ENCODE data around the gene ATP6V1F. TPM values are rescaled to one million over a fixed set of nuclear protein-coding genes. Genes with fewer than 3 reads are reported as not detected.

The ATP6V1F gene
- total RNA-seq, 1 experiment from 2014 or later = 94.9 TPM

DNA sequence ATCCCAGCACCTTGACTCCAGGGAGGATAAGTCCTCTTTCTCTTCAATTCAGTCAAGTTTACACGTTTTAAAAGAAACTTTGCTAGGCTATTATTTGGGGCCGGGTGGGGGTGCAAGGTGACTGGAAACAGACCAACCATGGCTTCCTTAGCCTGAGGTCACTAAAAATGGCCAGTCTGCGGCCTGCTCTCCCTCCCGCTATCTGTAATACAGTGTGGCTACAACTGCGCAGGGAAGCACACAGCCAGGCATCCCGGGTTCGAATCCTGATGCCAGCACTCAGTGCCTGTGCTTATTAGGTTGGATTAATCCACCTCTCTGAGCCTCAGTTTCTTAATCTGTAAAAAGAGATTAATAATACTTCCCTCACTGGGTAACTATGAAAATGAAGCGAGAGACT, 19.5 kb downstream of the ATP6V1F start:
- DNase-seq (ENCODE audit: low spot score) = no peak

DNA sequence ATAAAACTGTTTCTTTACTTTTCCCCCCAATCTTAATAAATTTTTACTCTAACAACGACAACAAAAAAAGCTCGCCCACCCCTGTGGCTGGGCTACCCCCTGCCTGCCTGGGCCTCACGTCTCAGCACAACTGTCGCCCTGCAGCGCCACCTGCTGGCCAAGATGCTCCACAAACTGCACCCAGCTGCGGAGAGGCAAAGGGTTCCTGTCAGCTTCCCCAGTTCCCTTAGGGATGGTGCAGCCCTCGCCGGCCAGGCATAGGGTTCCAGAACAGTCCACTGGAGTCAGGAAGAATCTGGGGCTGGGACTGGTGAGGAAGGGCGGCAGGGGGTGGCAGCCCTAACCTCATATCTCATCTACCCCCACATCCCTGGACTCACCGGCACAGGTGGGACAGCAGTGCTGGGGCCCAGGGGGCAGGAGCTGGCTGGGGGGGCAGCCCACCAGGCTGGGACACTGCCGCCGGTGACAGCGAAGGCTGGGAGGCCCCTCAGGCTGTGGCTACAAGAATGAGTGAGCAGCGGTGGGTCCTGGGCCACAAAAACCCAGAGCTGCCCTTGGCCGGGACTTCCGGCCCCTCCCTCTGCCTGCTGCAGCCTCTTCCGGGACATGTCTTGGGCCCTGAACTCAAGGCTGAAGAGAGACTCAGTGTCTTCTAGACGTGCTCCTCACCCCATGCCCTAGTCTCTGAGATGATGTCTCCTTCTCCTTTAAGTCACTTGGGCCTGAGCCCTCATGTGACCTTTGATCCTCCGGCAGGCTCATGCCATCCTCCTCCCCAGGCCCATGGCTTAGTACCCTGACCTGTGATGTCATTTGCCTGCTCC, 21.2 kb downstream of the ATP6V1F start:
- DNase-seq (ENCODE audit: low spot score) = peak; percentile 92

DNA sequence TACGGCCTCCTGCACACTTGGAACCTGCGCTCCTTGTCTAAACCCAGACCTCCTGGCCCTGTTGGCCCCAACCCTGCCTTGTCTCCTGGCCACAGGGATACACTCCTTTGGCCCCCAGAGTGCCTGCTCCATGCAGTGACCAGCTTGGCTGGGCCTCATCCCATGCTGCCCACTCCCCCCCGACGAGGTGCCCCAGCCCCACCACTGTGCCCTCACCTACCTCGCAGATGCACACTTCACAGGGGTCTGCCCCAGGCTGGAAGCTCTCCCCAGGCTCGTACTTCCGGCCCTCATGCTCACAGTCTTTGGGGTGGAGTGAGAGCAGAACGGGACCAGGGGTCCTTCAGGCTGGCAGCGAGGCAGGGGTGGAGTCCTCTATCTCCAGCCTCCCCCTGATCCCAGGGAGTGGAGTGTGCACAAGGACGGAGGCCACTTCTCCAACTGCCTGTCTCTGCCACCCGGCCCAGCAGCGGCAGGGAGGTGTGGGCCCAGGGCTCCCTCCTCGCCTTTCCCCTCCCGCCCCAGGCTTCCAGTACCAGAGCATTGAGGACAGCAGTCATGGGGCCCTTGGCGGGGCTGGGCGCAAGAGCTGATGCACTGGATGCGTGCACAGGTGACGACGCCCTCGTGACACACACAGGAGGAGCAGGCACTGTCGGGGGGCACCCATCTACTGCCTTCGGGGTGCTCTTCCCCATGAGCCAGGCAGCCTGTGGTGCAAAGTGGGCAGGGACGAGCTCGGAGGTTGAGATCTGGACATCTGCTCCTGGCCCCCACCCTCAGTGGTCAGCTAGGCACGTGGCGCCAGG, 22.1 kb downstream of the ATP6V1F start:
- DNase-seq (ENCODE audit: low spot score) = no peak

DNA sequence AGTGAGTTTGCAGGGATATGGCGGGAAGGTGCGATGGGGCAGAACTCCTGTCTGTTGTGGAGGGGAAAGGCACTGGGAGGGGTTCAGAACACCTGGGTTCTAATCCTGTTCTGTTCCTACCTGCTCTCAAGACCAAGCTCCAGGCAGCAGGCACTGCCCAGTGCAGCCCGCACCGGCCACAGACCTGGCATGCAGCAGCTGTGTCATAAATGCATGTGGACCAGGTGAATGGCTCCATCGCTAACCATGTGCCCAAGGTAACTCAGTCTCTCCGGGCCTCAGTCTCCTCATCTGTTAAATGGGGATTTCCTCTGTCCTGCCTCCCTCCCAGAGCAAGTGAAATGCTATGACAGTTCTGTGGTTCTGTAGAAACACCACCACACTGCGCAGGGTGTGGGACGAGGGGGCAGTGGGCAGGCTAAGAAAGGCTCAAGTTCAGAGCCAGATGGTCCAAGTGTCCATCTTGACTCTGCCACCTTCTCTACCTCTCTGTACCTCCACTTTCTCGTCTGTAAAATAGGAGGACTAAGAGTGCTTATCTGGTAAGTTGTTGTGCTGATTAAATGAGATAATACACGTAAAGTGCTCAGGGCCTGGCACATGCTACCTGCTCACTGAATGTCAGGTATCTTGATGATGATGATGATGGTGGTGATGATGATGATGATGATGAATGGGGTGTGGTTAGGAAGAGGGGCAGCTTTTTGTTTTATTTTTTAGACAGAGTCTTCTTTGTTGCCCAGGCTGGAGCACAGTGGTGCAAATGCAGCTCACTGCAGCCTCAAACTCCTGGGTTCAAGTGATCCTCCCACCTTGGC, 22.9 kb downstream of the ATP6V1F start:
- no peak for DNase-seq (ENCODE audit: low spot score)

DNA sequence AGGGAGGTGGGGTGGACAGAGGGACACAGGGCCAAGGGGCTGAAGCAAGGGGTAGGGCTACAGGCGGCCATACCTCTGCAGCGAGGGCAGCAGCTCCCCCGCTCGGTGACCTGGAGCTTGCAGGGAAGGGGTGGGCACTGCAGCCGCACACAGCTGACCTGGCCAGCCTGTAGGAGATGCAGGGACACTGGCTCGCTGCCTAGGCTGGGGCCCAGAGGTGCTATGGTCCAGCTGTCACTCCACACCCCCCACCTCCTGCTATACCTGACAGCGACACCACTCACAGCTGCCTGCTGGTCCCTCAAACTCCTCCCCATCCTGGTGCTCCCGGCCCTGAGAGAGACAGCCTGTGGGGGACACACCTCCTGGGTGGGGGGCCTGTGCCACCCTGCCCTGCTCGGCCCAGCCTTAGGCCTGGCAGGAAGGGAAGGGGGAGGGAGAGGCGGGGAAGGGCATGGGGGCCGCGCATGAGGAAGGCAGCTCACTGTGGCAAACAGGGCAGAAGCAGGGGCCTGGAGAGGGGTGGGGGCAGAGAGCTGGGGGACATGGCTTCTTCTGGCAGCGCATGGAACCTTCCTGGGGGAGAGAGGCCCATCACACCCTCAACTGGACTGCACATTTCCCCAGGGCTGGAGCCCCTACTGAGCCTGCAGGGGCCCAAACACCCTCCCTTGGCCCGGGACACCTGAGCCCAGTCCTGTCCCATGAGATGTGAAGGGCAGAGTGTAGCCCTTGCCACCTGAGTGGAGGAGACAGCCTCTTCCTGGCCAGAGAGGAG, 23.9 kb downstream of the ATP6V1F start:
- no peak for DNase-seq (ENCODE audit: low spot score)

DNA sequence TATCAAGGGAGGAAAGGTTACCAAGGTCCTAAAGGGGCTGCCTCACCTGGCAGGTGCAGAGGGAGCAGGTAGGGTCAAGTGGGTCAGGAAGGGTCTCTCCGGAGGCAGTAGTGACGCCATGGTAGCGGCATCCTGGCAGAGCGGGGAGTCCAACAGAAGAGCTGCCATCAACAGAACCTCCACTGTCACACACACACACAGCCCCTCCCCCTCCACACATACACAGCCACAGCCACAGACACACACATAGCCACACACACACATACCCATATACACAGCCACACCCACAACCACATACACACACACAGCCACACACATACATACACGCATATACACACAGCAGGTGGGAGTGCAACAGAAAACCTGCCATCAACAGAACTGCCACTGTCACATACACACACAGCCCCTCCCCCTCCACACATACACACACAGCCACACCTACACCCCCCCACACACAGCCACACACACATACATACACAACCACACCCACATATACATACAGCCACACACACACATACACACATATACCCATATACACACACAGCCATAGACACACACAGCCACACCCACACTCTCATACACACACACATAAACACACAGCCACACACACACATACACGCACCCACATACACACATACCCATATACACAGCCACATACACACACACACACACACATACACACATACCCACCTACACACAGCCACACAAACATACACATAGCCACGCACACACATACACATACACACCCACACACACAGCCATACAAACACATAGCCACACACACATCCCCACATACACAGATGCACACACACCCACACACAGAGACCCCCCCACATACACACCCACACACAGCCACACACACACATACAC, 24.7 kb downstream of the ATP6V1F start:
- no peak for DNase-seq (ENCODE audit: low spot score)

DNA sequence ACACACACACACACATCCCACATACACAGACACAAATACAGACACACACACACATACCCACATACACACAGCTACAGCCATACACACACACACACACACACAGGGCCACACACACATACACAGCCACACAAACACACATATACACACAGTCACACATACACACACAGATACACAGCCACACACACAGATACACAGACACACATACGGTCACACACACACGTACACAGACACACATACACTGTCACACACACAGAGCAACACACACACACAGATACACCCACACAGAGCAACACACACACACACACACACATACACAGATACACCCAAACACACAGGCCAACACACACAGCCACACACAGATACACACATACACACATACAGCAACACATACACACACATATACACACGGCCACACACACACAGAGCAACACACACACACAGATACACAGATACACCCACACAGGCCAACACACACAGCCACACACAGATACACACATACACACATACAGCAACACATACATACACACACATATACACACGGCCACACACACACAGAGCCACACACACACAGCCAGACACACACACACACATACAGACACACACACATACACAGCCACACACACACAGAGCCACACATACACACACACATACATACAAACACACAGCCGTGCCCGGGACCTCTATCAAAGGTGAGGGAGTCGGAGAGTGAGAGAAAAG, 25.5 kb downstream of the ATP6V1F start:
- DNase-seq (ENCODE audit: low spot score) = no peak

DNA sequence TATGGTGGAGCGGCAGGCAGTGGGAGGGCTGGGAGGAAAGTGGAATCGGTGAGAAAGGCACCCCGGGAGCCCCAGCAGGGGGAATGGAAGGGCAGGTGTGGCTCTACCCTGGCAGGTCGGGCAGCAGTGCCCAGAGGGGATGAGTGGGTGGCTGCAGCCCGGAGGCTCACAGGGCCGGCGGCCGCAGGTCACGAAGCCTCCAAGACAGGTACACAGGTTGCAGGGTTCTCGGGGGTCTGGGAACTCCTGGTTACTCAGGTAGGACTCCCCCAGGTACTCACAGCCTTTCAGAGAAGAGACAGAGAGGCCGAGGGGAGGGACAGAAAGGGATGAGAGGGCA, 26.1 kb downstream of the ATP6V1F start:
- DNase-seq (ENCODE audit: low spot score) = no peak

DNA sequence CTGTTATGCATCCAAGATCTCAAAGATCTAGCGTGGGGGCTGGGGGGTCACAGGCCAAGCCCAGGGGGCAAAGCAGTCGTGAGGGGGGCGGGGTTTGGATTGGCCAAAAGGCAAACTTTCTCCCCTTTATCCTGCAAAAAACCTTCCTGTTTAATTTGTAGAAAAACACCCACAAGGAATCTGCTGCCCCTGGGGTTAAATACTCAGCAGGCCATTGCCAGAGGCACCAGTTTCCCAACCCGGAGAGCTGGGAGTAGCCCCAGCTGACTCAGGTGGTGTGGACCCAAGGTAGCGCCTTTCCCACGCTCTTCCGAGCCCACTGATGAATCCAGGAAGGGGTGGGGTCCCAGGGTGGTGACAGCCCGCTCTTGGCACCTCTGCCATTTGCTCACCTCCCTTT, 26.5 kb downstream of the ATP6V1F start:
- DNase-seq (ENCODE audit: low spot score) = no peak

DNA sequence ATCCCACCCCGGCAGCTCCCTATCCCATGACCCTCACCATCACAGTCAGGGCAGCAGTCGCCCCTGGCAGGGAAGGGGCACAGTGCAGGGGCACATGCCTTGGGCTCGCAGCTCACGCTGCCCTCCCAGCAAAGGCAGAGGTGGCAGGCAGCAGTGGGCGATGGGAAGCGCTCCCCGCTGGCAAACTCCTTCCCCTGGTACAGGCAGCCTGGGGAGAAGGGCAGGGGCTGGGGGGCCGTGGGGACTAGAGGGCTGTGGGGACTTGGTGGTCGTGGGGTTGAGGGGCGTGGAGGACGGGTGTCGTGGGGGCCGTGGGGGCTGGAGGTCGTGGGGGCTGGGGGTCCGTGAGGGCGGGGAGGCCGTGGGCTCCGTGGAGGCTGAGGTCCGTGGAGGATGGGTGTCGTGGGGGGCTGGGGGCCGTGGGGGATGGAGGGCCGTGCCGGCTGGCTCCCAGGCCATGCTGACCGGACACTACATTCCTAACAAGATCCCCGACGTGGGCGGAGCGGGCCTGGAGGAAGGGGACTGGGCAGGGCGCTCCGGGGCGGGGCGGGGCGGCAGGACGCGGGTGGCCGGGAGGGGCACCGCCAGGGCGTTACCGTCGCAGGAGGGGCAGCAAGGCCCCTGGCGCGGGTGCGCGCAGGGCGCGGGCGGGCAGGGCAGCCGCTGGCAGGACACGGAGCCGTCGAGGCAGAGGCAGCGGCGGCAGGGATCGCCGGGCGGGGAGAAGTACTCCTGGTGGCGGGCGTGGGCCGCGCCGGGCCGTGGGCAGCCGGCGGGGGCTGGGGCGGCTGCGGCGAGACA, 27.9 kb downstream of the ATP6V1F start:
- DNase-seq (ENCODE audit: low spot score) = no peak

DNA sequence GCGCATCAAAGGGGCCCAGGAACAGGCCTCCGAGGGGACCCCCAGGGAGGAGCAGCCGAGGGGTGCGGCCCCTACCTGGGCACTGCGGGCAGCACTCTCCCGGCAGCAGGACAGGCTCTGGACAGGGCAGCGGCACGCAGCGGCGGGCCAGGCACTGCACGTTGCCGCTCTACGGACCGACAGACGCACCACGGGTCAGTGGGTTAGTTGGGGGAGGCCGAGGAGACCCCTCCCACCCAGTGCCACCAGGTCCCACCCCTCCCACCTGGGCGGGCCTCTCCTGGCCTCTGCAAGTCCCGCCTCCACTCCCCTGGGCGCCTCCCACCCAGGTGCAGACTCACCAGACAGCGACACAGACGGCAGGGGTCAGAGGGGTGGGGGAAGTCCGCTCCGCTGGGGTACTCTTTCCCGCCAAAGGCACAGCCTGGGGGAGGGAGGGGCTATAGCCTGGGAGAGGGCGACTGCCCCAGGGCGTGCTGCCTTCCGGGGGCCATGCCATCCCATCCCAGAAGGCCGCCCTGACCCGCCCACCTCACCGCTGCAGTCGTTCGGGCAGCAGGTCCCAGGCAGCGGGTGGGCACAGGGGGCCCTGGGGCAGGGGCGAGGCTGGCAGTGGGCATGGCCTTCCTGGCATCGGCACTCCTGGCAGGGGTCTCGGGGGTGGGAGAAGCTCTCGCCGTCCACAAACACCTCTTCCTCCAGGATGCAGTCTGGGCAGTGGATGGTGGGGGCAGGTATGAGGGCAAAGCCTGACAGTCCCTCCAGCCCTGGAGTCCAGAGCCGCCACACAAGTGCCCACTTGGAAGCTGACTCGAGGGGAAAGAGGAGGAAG, 28.7 kb downstream of the ATP6V1F start:
- no peak for DNase-seq (ENCODE audit: low spot score)

DNA sequence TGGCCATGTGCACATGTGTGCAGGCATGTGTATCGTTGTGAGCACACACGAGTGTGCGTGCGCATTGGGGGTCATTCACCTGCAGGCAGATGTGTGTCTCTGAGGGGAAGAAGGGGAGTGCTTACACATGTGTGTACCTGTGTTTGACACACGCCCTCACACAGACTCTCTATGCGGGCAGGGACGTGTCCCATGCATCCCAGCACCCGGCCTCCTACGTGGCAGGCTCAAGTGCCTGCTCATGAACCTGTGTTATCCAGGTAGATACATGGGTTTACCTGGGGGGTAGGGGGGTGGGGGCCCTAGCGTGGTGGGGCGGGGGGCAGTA, 29.2 kb downstream of the ATP6V1F start:
- DNase-seq (ENCODE audit: low spot score) = no peak

DNA sequence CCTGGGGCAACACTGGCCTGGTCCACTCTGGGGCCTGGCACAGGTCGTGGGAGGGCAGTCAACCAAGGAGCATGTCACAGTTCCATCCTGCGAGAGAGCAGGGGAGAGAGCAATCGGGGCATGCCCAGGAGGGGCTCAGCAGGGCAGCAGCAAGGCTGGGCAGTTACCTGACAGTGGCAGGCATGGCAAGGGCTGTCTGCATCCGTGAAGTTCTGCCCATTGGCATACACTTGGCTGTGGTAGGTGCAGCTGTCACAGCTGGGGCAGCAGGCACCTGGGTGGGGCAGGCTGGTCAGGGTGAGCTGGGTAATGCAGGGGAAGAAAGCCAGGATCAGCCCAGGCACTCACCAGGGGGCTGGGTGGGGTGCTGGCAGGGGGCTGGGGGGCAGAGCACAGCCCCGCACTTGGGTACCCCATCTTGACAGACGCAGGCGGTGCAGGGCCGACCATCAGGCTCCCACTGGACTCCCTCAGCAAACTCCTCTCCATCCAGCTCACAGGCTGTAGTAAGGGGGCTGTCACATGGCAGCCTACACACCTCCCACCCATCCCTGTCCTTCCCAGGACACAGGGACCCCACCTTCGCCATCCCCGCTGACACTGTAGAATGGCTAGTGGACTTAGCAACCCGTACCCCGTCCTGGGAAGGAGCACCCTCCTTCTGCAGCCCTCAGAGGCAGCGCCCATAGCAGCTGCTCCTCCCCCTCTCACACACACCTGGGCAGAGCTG, 30.0 kb downstream of the ATP6V1F start:
- peak; percentile 67 for DNase-seq (ENCODE audit: low spot score)

DNA sequence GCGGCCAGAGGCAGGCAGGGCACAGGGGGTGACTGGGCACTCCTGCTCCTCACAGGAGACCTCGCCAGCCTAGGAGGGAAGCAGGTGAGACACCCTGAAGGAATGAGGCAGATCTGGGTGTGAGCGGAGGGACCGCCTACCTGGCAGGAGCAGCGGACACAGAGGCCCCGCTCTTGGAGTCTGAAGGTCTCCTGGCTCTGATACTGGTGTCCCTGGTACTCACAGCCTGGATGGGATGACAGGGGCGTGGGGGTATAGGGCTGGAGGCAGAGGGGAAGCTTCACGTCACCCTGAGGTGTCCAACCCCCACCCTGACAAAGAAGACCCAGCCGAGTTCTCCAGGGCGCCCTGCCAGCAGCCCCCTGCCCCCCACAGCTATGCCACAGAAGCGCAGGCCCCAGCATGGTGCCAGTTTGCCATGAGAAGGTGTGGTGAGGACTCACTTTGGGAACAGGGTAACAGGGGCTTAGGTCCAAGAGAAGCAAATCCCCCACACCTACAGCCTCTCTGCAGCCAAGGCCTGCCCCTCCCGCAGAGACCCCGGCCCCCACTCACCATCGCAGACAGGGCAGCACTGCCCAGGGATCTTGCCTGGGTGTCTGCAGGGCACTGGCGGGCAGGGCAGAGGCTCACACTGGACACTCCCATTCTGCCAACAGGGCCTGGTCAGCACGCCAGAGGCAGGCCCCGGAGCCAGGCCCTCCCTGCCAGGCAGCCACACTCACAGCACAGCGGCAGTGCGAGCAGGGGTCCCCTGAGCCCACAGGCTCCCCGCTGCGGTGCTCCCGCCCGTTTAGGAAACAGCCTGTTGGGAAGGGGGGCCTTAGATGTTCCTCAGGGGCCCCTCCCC, 30.8 kb downstream of the ATP6V1F start:
- DNase-seq (ENCODE audit: low spot score) = peak; percentile 94

DNA sequence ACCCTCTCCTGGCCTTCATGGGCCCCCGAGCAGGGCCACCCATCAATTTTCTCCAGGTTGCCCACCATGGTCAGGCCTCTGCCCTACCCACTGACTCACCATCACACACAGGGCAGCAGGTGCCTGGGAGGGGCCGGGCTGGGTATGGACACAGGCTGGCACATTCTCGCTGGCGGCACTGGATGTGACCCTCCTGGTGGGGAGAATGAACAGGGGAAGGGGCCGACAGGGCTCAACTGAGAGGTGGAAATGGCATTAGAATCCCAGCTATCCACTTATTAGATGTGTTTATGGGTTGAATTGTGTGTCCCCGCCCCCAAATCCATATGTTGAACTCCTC, 31.4 kb downstream of the ATP6V1F start:
- no peak for DNase-seq (ENCODE audit: low spot score)

DNA sequence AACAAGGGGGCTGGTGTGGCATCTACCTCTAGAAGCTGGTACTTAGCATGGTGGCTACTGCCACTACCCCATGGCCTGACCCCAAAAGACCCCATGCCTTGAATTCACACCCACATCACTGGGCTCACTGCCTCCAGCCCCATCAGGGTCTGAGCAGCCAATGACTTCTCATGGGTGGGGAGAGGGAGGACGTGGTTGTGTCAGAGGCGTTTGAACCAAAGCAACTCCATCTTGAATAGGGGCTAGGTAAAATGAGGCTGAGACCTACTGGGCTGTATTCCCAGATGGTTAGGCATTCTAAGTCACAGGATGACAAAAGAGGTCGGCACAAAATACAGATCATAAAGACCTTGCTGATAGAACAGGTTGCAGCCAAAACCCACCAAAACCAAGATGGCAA, 32.7 kb downstream of the ATP6V1F start:
- no peak for DNase-seq (ENCODE audit: low spot score)

DNA sequence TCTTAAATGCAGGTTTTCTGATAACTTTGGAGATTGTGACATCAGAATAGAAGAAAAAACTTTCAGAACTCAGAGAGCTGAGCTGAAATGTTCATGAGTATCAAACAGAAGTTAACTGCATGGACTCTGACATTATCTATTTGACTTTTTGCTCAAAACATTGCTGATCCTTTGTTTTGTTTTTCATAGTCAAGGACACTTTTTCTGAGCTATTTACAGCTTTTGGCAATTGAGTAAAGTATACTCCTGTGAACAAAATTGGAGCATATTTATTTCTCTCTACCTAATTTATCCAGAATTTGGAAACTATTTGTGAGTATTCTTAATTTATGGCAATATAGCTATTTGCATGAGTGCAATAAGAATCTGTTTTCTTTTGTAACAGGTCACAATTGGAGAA, 36.7 kb downstream of the ATP6V1F start:
- no peak for DNase-seq (ENCODE audit: low spot score)
